NCI-H82 treated with DMSO at 0.1 percent for 48 hours (cell line): ENCODE measurements around the gene CPEB3.
"Not testable (repeated sequence)": the region's sequence is repeated elsewhere in the genome, so short reads cannot be mapped to it uniquely, and the experiment has no call there.

Experiments used
- DNase-seq: peaks from one replicate; lab custom pipeline; 2025; ENCODE audit not compliant: unreplicated experiment; lab: John Stamatoyannopoulos, UW

CPEB3 gene

GRCh38 chr10:92047215-92047614 is 243.7 kb downstream of the CPEB3 start:
- DNase-seq = no peak

GRCh38 chr10:92045641-92046106 is 245.2 kb downstream of the CPEB3 start:
- DNase-seq = no peak

GRCh38 chr10:92042541-92042940 is 248.3 kb downstream of the CPEB3 start:
- no peak for DNase-seq

- no peak for DNase-seq
Observed at GRCh38 chr10:92038949-92039348, 251.9 kb downstream of the CPEB3 start.

- DNase-seq = not testable (repeated sequence)
Observed at GRCh38 chr10:92033070-92033469, 257.8 kb downstream of the CPEB3 start.

- DNase-seq = no peak
Observed at GRCh38 chr10:92031580-92031979, 259.3 kb downstream of the CPEB3 start.

- no peak for DNase-seq
Observed at GRCh38 chr10:92027141-92027540, 263.7 kb downstream of the CPEB3 start.

GRCh38 chr10:92025340-92025739 is 265.5 kb downstream of the CPEB3 start:
- DNase-seq = not testable (repeated sequence)

- DNase-seq = no peak
Observed at GRCh38 chr10:92024700-92025099, 266.2 kb downstream of the CPEB3 start.

GRCh38 chr10:92014620-92015019 is 276.3 kb downstream of the CPEB3 start:
- DNase-seq = no peak

GRCh38 chr10:92011560-92012214 is 279.2 kb downstream of the CPEB3 start:
- DNase-seq = no peak

- DNase-seq = no peak
Observed at GRCh38 chr10:92010047-92010735, 280.7 kb downstream of the CPEB3 start.

GRCh38 chr10:92009445-92009844 is 281.4 kb downstream of the CPEB3 start:
- DNase-seq = no peak

- no peak for DNase-seq
Observed at GRCh38 chr10:92005978-92006377, 284.9 kb downstream of the CPEB3 start.

GRCh38 chr10:92003258-92003657 is 287.6 kb downstream of the CPEB3 start:
- no peak for DNase-seq

GRCh38 chr10:92001995-92002394 is 288.9 kb downstream of the CPEB3 start:
- no peak for DNase-seq

GRCh38 chr10:92001581-92001980 is 289.3 kb downstream of the CPEB3 start:
- no peak for DNase-seq
